ENCODE measurements around the gene ACTL9.

- TF ChIP-seq CTCF (IDR thresholded peaks at IDR 0.05; ENCODE audit: insufficient read depth, low read length) = no peak
- TF ChIP-seq POLR2AphosphoS5 (IDR thresholded peaks at IDR 0.05; ENCODE audit: low read depth) = no peak
- TF ChIP-seq REST (IDR thresholded peaks at IDR 0.05; ENCODE audit: insufficient replicate concordance, low read depth) = no peak
- no peak for TF ChIP-seq SPI1 (IDR thresholded peaks at IDR 0.05; ENCODE audit: borderline replicate concordance, low read depth)
- no peak for TF ChIP-seq GABPA (IDR thresholded peaks at IDR 0.05; ENCODE audit: low read depth)
These were observed 12.0 kb downstream of the ACTL9 start for GRCh38 chr19:8686549-8686948.

Measured in HL-60 (cell line).